RWPE2 (cell line): ENCODE measurements around the gene RPLP2.

Source experiments
- ATAC-seq: fragments of 200-7000 bp; cut with Tn5 transposase; 3 replicates; pipeline ENCODE4 v1.9.1; 2021; ENCODE audit warnings: low read depth
- DNase-seq: peaks from one replicate; pipeline ENCODE4 v3.0.0-alpha.2; 2020; ENCODE audit warnings: low spot score
- H3K27ac ChIP-seq: fragments of 450-650 bp; 2 replicates; pipeline ENCODE4 v1.5.1; 2017; ENCODE audit warnings: mild to moderate bottlenecking; ENCODE audit not compliant: poor library complexity, severe bottlenecking
- H3K27me3 ChIP-seq: fragments of 250-450 bp; sonication (Bioruptor Pico); 2 replicates; pipeline ENCODE4 v1.5.1; 2021; ENCODE audit warnings: mild to moderate bottlenecking, moderate library complexity; ENCODE audit not compliant: insufficient read depth, poor library complexity, severe bottlenecking
- H3K36me3 ChIP-seq: fragments of 250-450 bp; sonication (Bioruptor Pico); 2 replicates; pipeline ENCODE4 v1.5.1; 2020; ENCODE audit warnings: low read depth, mild to moderate bottlenecking, moderate library complexity
- H3K4me1 ChIP-seq: fragments of 250-450 bp; sonication (Bioruptor Pico); 2 replicates; pipeline ENCODE4 v1.5.1; 2021; ENCODE audit warnings: mild to moderate bottlenecking, moderate library complexity; ENCODE audit not compliant: insufficient read depth, poor library complexity, severe bottlenecking
- H3K4me3 ChIP-seq: fragments of 250-450 bp; sonication (Bioruptor Pico); 2 replicates; pipeline ENCODE4 v1.5.1; 2021; ENCODE audit warnings: mild to moderate bottlenecking, moderate library complexity; ENCODE audit not compliant: severe bottlenecking
- H3K9me3 ChIP-seq: fragments of 250-450 bp; sonication (Bioruptor Pico); 2 replicates; pipeline ENCODE4 v1.5.1; 2021; ENCODE audit warnings: mild to moderate bottlenecking, moderate library complexity; ENCODE audit not compliant: severe bottlenecking
- TF ChIP-seq, protein P1 (sequence below): fragments of 450-650 bp; IDR thresholded peaks from one replicate; pipeline ENCODE4 v1.5.1; 2017; ENCODE audit warnings: mild to moderate bottlenecking, moderate library complexity; ENCODE audit not compliant: poor library complexity, severe bottlenecking

Gene RPLP2

DNA sequence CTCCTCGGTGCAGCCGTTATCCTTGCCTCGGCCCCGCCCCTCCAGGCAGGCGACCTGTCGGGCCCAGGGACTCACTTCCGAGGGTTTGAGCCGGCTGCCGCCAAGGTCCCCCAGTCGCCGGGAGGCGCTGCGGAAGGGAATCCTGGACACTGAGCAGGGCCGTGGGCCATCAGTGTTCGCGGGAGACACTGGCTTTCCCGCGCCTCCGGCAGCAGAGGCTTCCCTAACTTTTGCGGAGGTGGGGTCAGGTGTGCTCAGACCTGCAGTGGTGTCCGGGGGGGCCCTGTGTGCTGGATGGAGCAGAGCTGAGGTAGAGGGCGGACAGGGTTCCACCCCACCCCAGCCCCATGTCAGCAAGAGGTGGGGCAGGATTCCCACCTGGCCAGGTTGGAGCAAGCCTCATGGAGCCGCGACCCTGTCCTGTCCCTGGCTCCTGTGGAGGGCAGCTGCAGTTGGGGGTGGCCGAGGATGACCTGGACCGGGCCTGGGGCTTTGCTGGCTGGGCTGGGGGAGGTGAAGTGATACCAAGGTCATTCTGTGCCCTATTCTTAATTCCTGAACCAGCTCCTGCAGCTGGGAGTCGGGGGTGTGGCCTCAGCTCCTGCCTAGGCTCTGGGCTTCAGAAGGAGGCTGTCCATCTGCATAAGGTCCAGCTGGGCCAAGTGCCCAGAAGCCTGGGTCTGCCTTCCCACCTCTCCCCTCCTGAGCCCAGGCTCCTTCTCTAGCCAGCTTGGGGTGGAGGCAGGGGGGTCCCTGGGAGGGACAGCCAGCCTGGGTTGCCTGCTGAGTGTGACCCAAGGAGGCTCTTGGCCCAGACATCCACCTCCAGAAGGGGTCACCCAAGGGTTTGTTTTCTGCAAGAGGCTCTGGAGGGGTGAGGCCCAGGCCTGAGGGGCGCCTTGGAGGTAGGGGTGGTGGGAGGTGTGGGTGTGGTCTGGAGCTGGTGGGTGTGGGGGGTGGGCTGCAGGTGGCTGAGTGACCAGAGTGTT lies 41.3 kb downstream of the RPLP2 start:
- TF ChIP-seq, protein P1, sequence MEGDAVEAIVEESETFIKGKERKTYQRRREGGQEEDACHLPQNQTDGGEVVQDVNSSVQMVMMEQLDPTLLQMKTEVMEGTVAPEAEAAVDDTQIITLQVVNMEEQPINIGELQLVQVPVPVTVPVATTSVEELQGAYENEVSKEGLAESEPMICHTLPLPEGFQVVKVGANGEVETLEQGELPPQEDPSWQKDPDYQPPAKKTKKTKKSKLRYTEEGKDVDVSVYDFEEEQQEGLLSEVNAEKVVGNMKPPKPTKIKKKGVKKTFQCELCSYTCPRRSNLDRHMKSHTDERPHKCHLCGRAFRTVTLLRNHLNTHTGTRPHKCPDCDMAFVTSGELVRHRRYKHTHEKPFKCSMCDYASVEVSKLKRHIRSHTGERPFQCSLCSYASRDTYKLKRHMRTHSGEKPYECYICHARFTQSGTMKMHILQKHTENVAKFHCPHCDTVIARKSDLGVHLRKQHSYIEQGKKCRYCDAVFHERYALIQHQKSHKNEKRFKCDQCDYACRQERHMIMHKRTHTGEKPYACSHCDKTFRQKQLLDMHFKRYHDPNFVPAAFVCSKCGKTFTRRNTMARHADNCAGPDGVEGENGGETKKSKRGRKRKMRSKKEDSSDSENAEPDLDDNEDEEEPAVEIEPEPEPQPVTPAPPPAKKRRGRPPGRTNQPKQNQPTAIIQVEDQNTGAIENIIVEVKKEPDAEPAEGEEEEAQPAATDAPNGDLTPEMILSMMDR, result no peak
- H3K27ac ChIP-seq, result no peak overlapping the region
- H3K4me1 ChIP-seq, result peaks cover 8% of the 10 kb centered on the region
- DNase-seq (no peak), ATAC-seq (no peak)
- H3K4me3 ChIP-seq, result no peak overlapping the region
- no peaks in the 10 kb centered on the region for H3K9me3 ChIP-seq
- H3K36me3 ChIP-seq, result peaks cover 9% of the 10 kb centered on the region
- H3K27me3 ChIP-seq, result no peaks in the 10 kb centered on the region

DNA sequence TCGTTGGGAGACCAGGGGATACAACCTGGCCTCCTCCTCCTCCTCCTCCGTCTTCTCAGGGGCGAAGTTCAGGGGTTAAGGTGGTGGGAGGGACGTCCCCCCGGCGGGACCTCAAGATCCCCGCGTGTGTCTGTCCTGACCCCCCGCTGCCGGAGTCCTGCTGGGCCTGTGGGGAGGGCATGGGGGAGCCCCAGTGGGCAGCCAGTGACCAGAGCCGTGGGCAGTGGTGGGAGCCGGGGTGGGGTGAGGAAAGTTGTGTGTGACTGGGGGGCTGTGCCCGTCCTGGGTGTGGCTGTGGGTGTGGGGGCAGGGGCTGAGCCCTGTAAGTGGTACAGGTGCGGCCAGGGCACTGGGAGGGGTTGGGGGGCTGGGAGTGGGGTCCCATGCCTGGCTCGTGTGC lies 43.0 kb downstream of the RPLP2 start:
- DNase-seq (no peak), ATAC-seq (no peak)
- Histone ChIP-seq H3K27ac (no peak overlapping the region), H3K36me3 (peaks cover 9% of the 10 kb centered on the region), H3K4me3 (no peak overlapping the region), H3K4me1 (no peaks in the 10 kb centered on the region), H3K27me3 (no peaks in the 10 kb centered on the region), H3K9me3 (no peaks in the 10 kb centered on the region)
- TF ChIP-seq, protein P1, result no peak

DNA sequence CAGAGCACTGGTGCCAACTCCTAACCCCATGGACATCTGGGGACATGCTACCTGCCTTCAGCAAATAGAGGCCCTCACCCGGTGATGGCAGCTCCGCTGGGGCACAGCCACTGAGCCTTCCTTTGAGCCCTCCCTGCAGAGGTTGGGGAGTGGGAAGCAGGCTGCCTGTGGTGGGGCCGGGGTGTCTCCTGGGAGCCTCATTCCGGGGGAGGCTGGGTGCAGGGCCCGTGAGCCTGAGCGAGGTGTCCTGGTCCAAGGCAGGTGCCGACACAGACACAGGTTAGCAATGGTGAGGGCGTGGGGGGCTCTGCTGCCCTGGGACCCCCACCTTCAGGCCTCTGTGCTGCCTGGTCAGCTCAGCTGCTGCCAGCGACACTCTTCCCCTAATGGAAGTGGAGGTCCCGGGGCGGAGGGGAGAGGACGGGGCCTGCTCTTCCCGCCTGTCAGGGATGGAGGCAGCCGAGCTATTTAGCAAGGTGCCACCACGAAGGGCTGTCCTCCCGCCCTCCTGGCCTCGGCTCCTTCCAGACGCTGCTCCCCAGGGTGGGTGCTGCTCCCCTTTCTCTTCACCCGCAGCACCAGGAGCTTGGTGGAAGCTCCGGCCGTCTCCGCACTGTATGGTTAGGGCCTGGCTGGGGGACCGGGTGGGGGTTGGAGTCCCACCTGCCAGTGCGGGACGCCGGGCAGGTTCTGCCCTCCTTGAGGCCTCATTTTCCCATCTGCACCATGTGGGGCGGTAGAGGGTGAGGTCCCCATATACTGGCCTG lies 44.1 kb downstream of the RPLP2 start:
- Histone ChIP-seq H3K36me3 (peaks cover 5% of the 10 kb centered on the region), H3K4me3 (no peak overlapping the region), H3K9me3 (no peaks in the 10 kb centered on the region), H3K27me3 (no peaks in the 10 kb centered on the region), H3K27ac (no peak overlapping the region), H3K4me1 (no peaks in the 10 kb centered on the region)
- DNase-seq (no peak), ATAC-seq (no peak)
- TF ChIP-seq, protein P1, result no peak

DNA sequence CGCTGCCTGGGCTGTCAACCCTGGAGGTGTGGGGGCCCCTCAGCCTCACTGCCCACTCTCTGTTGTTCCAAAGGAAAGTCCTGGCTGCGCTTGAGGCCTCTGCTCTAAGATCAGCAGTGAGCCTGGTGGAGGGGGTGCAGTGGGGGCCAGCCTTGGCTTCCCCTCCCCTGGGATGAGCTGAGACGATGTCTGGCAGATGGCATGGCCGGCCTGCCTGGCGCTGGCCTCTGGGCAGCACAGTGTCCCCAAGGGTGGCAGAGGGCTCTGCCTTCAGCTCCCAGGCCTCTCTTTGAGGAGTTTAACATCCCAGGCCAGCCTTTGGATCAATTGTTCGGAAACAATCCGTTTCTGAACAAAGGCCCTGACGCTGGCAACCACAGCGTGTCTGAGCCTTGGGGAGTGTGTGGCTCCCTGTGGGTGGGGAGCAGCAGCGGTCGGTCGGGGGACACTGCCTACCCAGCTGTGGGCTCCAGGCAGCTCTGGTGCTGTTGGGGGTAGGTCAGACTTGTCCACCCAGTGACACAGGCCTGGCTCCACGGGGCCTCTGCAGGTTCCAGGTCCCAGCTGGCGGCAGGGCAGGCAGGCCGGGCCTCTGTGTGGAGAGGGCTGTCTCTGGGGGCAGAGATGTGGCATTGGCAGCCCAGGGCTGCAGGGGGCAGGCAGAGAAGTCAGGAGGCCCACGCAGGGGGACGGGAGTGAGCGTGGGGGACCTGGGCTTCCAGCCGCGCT lies 45.0 kb downstream of the RPLP2 start:
- H3K4me1 ChIP-seq, result no peaks in the 10 kb centered on the region
- no peaks in the 10 kb centered on the region for H3K9me3 ChIP-seq
- H3K4me3 ChIP-seq, result no peak overlapping the region
- no peak overlapping the region for H3K27ac ChIP-seq
- no peak for DNase-seq
- H3K36me3 ChIP-seq, result no peaks in the 10 kb centered on the region; the same call in 1 of the 2 replicates
- no peak for ATAC-seq
- TF ChIP-seq, protein P1, result no peak
- no peaks in the 10 kb centered on the region for H3K27me3 ChIP-seq
